PC-9 (cell line): ENCODE measurements around the gene RAD9A.

Experiments
- CTCF ChIP-seq: fragments of 200-600 bp; sonication (generic); conservative IDR thresholded peaks from 2 replicates; pipeline ENCODE4 v1.6.1; 2017; ENCODE audit warnings: mixed run types, antibody characterized with exemption, mild to moderate bottlenecking, moderate library complexity
- EZH2 ChIP-seq: fragments of 200-600 bp; sonication (generic); IDR thresholded peaks from 2 replicates; pipeline ENCODE4 v1.8.0; 2017; ENCODE audit warnings: antibody characterized with exemption, low read depth

- TF ChIP-seq CTCF (no peak), EZH2 (no peak)
Measured at GRCh38 chr11:67374571-67375281, 17.1 kb upstream of the RAD9A start.
